Spleen (tissue), 11 donors: Measurements from ENCODE around the gene ARHGAP22. TPM values are rescaled to one million over a fixed set of nuclear protein-coding genes. Genes with fewer than 3 reads are reported as not detected.

ENCODE experiments used
- DNase-seq: peaks from one replicate; pipeline ENCODE4 v3.0.0-alpha.2; 2020
- H3K27ac ChIP-seq, 8 donors: fragments of 200-600 bp; sonication (generic) in 7 of 8; 1 replicate in 4 of 8; 2 replicates in 4 of 8; pipeline versions ENCODE4 v1.5.0 to v1.8.0; 2016 to 2021; ENCODE audit warnings: inconsistent platforms in 4 of 8, mild to moderate bottlenecking in 4 of 8, moderate library complexity in 1 of 8
- H3K27me3 ChIP-seq, 7 donors: fragments of 200-600 bp; sonication (generic) in 6 of 7; replicated peaks in 1 of 7; 1 replicate in 4 of 7; 2 replicates in 3 of 7; pipeline versions ENCODE4 v1.5.0 to v1.8.0; 2016 to 2021; ENCODE audit warnings: inconsistent platforms in 3 of 7, mild to moderate bottlenecking in 1 of 7
- H3K36me3 ChIP-seq, 6 donors: fragments of 200-600 bp; sonication (generic) in 5 of 6; 1 replicate in 4 of 6; 2 replicates in 2 of 6; pipeline versions ENCODE4 v1.5.0 to v1.8.0; 2016 to 2021; ENCODE audit warnings: inconsistent platforms in 2 of 6
- H3K4me1 ChIP-seq, 6 donors: fragments of 200-600 bp; sonication (generic) in 5 of 6; 1 replicate in 3 of 6; 2 replicates in 3 of 6; pipeline versions ENCODE4 v1.5.0 to v1.8.0; 2016 to 2021; ENCODE audit warnings: inconsistent platforms in 3 of 6
- H3K4me3 ChIP-seq, 8 donors: fragments of 200-600 bp; sonication (generic) in 7 of 8; 1 replicate in 4 of 8; 2 replicates in 4 of 8; pipeline versions ENCODE4 v1.5.0 to v1.8.0; 2016 to 2021; ENCODE audit warnings: inconsistent platforms in 4 of 8, mild to moderate bottlenecking in 4 of 8, moderate library complexity in 2 of 8
- H3K9me3 ChIP-seq, 8 donors: fragments of 200-600 bp; sonication (generic) in 7 of 8; 1 replicate in 4 of 8; 2 replicates in 4 of 8; pipeline versions ENCODE4 v1.5.0 to v1.8.0; 2016 to 2021; ENCODE audit warnings: inconsistent platforms in 4 of 8
- POLR2A ChIP-seq, 3 donors: fragments of 450-650 bp; IDR thresholded peaks; one replicate each; pipeline ENCODE4 v1.5.1; 2017; ENCODE audit warnings: antibody characterized with exemption in 3 of 3, mild to moderate bottlenecking in 1 of 3
- POLR2AphosphoS5 ChIP-seq, 3 donors: sonication (generic); formaldehyde crosslinking; IDR thresholded peaks; one replicate each; pipeline ENCODE4 v1.5.1; 2017; ENCODE audit warnings: antibody characterized with exemption in 3 of 3
- WGBS, 5 donors: extraction: QIAGEN DNeasy Blood & Tissue Kit in 3 of 5; methylation state at CpG; one replicate each; pipeline versions ENCODE4 v1.1.5 to v1.1.7; 2013 to 2018; 5-methylcytosine and 5-hydroxymethylcytosine counted together
- intact Hi-C: fragments of 100-400 bp; cut with DNase I; formaldehyde crosslinking; loops from one replicate; pipeline ENCODE4 v1.15.0; 2023; ENCODE audit warnings: low total_unique reads
- polyA plus RNA-seq, 3 donors: library from polyadenylated mRNA; stranded (reverse); fragments of 200-250 nt; gene quantifications; one replicate each; pipeline ENCODE4 v1.2.1, GENCODE V29; 2013
- total RNA-seq, 7 donors: library from RNA; depleted of rRNA in 3 of 7; stranded (reverse); fragments of >200 nt in 3 of 7; fragmentation: NEBNext Ultra II Directional in 4 of 7; extraction: Animal tissue kit (Norgen Biotek cat#: 25700) in 4 of 7; gene quantifications; one replicate each; pipeline versions ENCODE4 v1.1.0 to v1.2.1, GENCODE V29; 2016 to 2021
- TF ChIP-seq, protein P1 (sequence below), 11 experiments: fragments of 200-600 bp in 7 of 11; fragments of 450-650 bp in 4 of 11; sonication (generic) in 4 of 11; IDR thresholded peaks in 8 of 11; conservative IDR thresholded peaks in 3 of 11; 1 replicate in 7 of 11; 2 replicates in 4 of 11; pipeline versions ENCODE4 v1.4.0 to v1.8.0; 2016 to 2021; ENCODE audit warnings: antibody characterized with exemption in 11 of 11, inconsistent platforms in 4 of 11, mild to moderate bottlenecking in 1 of 11
- donor health status: healthy with polysubstance abuse.
- donor health status: DM: no; HTN: no; CAD: no; lungs with moderate emphysema.
- donor health status: DM: no; HTN: no; CAD: no.
- donor health status: Bipolar disorder and iron deficiency.
- donor health status: healthy.
- donor health status: DM: no; HTN: no; CAD: no.
- donor health status: DM: yes; HTN: yes; CAD: no.

Gene ARHGAP22
- total and polyA plus RNA-seq, 10 donors, result 0.56 to 7.5 (median 3.2) TPM

DNA sequence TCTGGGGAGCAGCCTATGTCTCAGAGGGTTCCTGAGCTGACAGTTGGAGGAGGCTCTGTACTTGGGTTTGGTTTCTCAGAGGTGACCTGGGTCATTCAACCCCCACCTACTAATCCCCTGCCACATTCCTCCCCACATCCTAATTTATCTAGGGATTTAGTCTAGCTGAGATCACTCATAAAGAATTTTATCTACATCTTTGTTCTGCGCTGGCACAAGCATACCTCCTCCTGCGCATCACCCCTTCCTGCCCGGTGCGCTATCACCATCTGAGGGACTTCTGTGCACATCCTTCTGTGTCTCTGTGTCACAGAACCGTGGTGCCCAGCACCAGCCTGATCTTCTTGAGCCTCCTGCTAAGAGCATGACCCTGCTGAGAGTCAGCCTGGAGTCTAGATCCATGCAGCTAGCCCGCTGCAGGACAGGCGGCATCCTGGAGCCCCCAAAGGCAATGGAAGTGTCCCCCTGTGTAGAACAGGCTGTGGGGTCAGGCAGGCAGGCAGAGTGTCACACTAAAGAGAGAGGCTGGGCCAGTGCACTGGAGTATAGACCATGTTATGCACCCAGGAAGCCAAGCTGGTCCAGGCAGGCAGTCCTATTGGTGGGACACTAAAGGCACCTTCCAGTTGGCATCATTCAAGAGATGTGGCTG, 63.6 kb downstream of the ARHGAP22 start:
- Histone ChIP-seq H3K9me3 (no peaks in the 10 kb centered on the region), H3K4me1 (no peaks in the 10 kb centered on the region), H3K36me3 (no peaks in the 10 kb centered on the region), H3K27ac (no peak overlapping the region), H3K27me3 (no peaks in the 10 kb centered on the region), H3K4me3 (no peak overlapping the region)
- DNase-seq, result no peak
- intact Hi-C loops, result no loop called here
- TF ChIP-seq POLR2A (IDR thresholded peaks at IDR 0.05), result no peak
- TF ChIP-seq POLR2AphosphoS5 (IDR thresholded peaks at IDR 0.05), result no peak
- TF ChIP-seq, protein P1, sequence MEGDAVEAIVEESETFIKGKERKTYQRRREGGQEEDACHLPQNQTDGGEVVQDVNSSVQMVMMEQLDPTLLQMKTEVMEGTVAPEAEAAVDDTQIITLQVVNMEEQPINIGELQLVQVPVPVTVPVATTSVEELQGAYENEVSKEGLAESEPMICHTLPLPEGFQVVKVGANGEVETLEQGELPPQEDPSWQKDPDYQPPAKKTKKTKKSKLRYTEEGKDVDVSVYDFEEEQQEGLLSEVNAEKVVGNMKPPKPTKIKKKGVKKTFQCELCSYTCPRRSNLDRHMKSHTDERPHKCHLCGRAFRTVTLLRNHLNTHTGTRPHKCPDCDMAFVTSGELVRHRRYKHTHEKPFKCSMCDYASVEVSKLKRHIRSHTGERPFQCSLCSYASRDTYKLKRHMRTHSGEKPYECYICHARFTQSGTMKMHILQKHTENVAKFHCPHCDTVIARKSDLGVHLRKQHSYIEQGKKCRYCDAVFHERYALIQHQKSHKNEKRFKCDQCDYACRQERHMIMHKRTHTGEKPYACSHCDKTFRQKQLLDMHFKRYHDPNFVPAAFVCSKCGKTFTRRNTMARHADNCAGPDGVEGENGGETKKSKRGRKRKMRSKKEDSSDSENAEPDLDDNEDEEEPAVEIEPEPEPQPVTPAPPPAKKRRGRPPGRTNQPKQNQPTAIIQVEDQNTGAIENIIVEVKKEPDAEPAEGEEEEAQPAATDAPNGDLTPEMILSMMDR (IDR thresholded peaks at IDR 0.05 in 8 of 11, conservative IDR thresholded peaks at IDR 0.05 in 3 of 11), result no peak
- 88 to 93% (median 88%) methylated on average over 7 of the region's 7 CpGs for WGBS, 5 donors

DNA sequence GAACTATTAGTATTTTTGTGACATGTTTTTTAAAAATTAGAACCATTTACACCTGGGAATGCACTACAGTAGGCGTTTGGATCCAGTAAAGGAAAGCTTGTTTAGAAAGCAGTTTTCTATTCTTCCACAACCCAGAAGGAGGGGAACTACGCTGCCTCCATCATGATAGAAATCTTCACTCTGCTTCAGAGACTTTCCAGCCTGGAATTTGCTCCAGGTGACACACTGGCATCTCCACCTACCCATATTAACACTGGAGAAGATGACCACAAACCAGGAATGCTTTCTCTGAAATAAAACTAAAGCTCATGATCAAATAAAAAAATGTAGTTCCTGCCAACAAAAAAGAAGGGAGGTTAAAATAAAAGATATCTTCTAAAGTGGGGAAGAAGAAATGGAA, 66.3 kb downstream of the ARHGAP22 start:
- Histone ChIP-seq H3K9me3 (no peaks in the 10 kb centered on the region), H3K36me3 (no peaks in the 10 kb centered on the region), H3K27ac (no peak overlapping the region), H3K4me1 (no peaks in the 10 kb centered on the region), H3K27me3 (no peaks in the 10 kb centered on the region), H3K4me3 (no peak overlapping the region)
- DNase-seq, result no peak
- WGBS, 5 donors, result 64 to 83% (median 72%) methylated on average over 2 of the region's 2 CpGs
- intact Hi-C loops, result no loop called here
- TF ChIP-seq POLR2AphosphoS5 (IDR thresholded peaks at IDR 0.05) (no peak), POLR2A (IDR thresholded peaks at IDR 0.05) (no peak)
- TF ChIP-seq, protein P1 (IDR thresholded peaks at IDR 0.05 in 8 of 11, conservative IDR thresholded peaks at IDR 0.05 in 3 of 11), result no peak

DNA sequence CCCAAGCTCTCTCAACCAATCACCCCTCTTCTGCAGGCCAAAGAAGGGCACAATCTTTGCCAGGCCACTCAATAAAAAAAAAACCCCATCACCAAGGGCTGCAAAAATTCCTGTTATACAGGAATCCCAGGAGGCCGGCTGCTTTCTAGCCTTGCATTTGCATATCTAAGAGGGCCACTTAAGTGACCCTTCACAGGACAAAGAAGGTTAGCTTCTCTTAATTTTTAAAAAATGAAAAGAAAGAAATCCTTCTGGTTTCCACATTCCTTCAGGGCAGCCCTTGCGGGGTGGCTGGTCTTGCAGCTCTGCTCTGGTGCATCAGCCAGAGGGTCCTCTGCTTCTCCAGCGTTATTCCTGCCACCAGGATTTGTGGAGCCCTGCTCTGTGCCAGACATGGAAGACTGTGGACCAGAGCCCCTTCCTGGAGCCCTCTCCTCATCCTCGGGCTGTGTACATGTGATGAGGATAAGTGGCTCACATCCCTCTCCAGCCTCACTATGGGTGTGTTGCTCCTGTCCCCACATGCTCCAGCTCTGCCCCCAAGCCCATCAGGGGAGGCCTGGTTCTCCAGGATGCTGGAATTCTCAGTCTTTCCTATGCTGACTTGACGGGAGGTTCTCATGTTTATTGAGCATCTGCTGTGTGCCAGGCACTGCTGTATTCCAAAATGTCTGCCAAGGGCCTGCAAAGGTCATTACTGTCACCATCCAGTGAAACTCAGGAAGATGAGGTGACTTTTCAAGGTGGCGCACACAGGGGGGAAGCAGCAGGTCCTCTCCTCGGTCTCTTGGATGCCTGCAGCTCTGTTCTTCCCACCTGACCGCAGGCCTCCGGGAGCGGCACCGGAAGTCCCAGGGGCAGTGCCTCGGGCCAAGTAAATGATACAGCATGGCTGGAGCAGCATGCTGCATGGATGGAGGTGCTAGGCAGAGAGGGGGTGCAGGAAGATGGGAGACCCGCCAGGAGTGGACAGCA, 67.7 kb downstream of the ARHGAP22 start:
- no peak overlapping the region for H3K4me3 ChIP-seq
- no peak overlapping the region for H3K27ac ChIP-seq
- intact Hi-C loops, result no loop called here
- H3K9me3 ChIP-seq, result no peaks in the 10 kb centered on the region
- TF ChIP-seq POLR2AphosphoS5 (IDR thresholded peaks at IDR 0.05), result no peak
- TF ChIP-seq, protein P1 (IDR thresholded peaks at IDR 0.05 in 8 of 11, conservative IDR thresholded peaks at IDR 0.05 in 3 of 11), result no peak
- WGBS, 5 donors, result 87 to 93% (median 90%) methylated on average over 13 of the region's 13 CpGs
- no peaks in the 10 kb centered on the region for H3K36me3 ChIP-seq
- no peaks in the 10 kb centered on the region for H3K27me3 ChIP-seq
- H3K4me1 ChIP-seq, result no peaks in the 10 kb centered on the region
- peak; percentile 49 for DNase-seq

DNA sequence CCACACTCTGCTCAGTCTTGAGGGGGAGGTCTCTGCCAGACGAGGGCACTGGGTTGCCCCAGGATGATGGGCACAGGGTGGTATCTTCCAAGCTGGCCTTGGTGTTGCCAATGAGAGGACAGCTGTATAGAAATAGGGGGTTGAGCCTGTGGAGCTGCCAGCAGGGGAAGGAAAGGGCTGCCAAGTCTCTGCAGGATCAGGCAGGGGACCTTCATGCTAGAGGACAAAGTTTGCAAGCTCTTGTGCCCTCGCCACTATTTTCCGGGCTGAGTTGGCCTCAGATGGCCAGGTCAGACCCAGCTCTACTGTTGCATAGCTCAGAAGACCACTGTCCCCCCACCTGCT, 68.7 kb downstream of the ARHGAP22 start:
- Histone ChIP-seq H3K4me1 (no peaks in the 10 kb centered on the region), H3K27ac (no peak overlapping the region), H3K4me3 (no peak overlapping the region), H3K9me3 (no peaks in the 10 kb centered on the region), H3K27me3 (no peaks in the 10 kb centered on the region), H3K36me3 (no peaks in the 10 kb centered on the region)
- TF ChIP-seq POLR2A (IDR thresholded peaks at IDR 0.05) (no peak), POLR2AphosphoS5 (IDR thresholded peaks at IDR 0.05) (no peak)
- TF ChIP-seq, protein P1 (IDR thresholded peaks at IDR 0.05 in 8 of 11, conservative IDR thresholded peaks at IDR 0.05 in 3 of 11), result no peak
- no peak for DNase-seq
- intact Hi-C loops, result no loop called here
- 79 to 97% (median 90%) methylated on average over 3 of the region's 3 CpGs for WGBS, 5 donors
